K562 (cell line): ENCODE results near the gene TUT4. TPM values are rescaled to one million over a fixed set of nuclear protein-coding genes. Genes with fewer than 3 reads are reported as not detected.

ENCODE experiments used
- ATAC-seq: fragments of 200-7000 bp; cut with Tn5 transposase; 3 replicates; pipeline ENCODE4 v1.9.1; 2020; ENCODE audit warnings: moderate library complexity
- BruUV-seq: library from RNA; stranded (reverse); fragments of 400-500 nt; replicated peaks from 2 replicates; lab custom pipeline; 2021; lab: Mats Ljungman, UMichigan
- CTCF ChIA-PET: fragments of 300-600 bp; formaldehyde crosslinking; extraction: SDS; loops from one replicate; lab custom pipeline; 2021; ENCODE audit warnings: low intra/inter-chr PET ratio; lab: Yijun Ruan, JAX
- POLR2A ChIA-PET: fragments of 300-600, 350-650 bp; sonication (Branson Sonifier 250); formaldehyde crosslinking; extraction: SDS; loops from one replicate; lab custom pipeline; 2021; ENCODE audit warnings: antibody characterized with exemption, inconsistent platforms; lab: Yijun Ruan, JAX
- DNase-seq, 4 experiments: peaks; one replicate each; pipeline versions ENCODE4 v3.0.0 to v3.0.0-alpha.2; 2011 to 2018; ENCODE audit warnings: low spot score in 3 of 4, mixed read lengths in 3 of 4; ENCODE audit errors: extremely low read depth in 1 of 4
- FAIRE-seq: peaks from 2 replicates; lab custom pipeline; 2011; peaks lifted over from hg19 to GRCh38; lab: Jason Lieb, UNC
- H2AFZ ChIP-seq: 2 replicates; pipeline ENCODE4 v1.6.0; 2011; ENCODE audit warnings: low read depth, low read length, control low read depth, inconsistent platforms
- H3K27ac ChIP-seq: fragments of 200-600 bp; 3 replicates; pipeline ENCODE4 v1.8.0; 2011; ENCODE audit warnings: low read depth, mild to moderate bottlenecking, control low read depth, inconsistent platforms, low read length, moderate library complexity, mixed read lengths; ENCODE audit errors: extremely low read depth
- H3K27me3 ChIP-seq, 2 experiments: fragments of 300-600 bp in 1 of 2; 2 replicates in 1 of 2; 3 replicates in 1 of 2; pipeline versions ENCODE4 v1.6.0 to v1.8.0; 2011; ENCODE audit warnings: inconsistent platforms in 2 of 2, low read length in 2 of 2, mild to moderate bottlenecking in 1 of 2, mixed read lengths in 1 of 2, moderate library complexity in 1 of 2; ENCODE audit not compliant: control insufficient read depth in 2 of 2, insufficient read depth in 2 of 2
- H3K36me3 ChIP-seq: fragments of 300-600 bp; 3 replicates; pipeline ENCODE4 v1.8.0; 2011; ENCODE audit warnings: mild to moderate bottlenecking, low read length, inconsistent platforms; ENCODE audit not compliant: control insufficient read depth, insufficient read depth
- H3K4me1 ChIP-seq, 2 experiments: fragments of 200-600 bp in 1 of 2; replicated peaks in 1 of 2; 2 replicates in 1 of 2; 3 replicates in 1 of 2; pipeline versions ENCODE4 v1.5.1 to v1.8.0; 2011; ENCODE audit warnings: inconsistent platforms in 2 of 2, low read length in 2 of 2, mild to moderate bottlenecking in 1 of 2, mixed read lengths in 1 of 2, moderate library complexity in 1 of 2; ENCODE audit not compliant: control insufficient read depth in 2 of 2, insufficient read depth in 2 of 2
- H3K4me2 ChIP-seq: 2 replicates; pipeline ENCODE4 v1.6.1; 2011; ENCODE audit warnings: low read length, control low read depth, inconsistent platforms, mixed read lengths; ENCODE audit not compliant: insufficient read depth
- H3K4me3 ChIP-seq: fragments of 200-600 bp; sonication (generic), shearing (Covaris generic); 2 replicates; pipeline ENCODE4 v1.5.1; 2016; ENCODE audit warnings: control low read depth, inconsistent platforms
- H3K79me2 ChIP-seq: fragments of 200-600 bp; 3 replicates; pipeline ENCODE4 v1.8.0; 2011; ENCODE audit warnings: low read length, inconsistent platforms; ENCODE audit not compliant: control insufficient read depth, insufficient read depth
- H3K9ac ChIP-seq, 2 experiments: 2 replicates each; pipeline versions ENCODE4 v1.6.0 to v1.6.1; 2011; ENCODE audit warnings: low read depth in 2 of 2, low read length in 2 of 2, control low read depth in 1 of 2, inconsistent platforms in 1 of 2, mild to moderate bottlenecking in 1 of 2, mixed read lengths in 1 of 2; ENCODE audit not compliant: insufficient read depth in 1 of 2
- H3K9me1 ChIP-seq: one replicate; pipeline ENCODE4 v1.6.0; 2011; ENCODE audit warnings: inconsistent platforms, mild to moderate bottlenecking, low read length, moderate library complexity; ENCODE audit not compliant: control insufficient read depth, insufficient read depth
- H3K9me3 ChIP-seq: replicated peaks from 2 replicates; pipeline ENCODE4 v1.5.1; 2011; ENCODE audit warnings: low read depth, low read length, inconsistent platforms; ENCODE audit not compliant: control insufficient read depth, insufficient read depth
- H4K20me1 ChIP-seq: replicated peaks from 2 replicates; pipeline ENCODE4 v1.6.1; 2011; ENCODE audit warnings: low read length, inconsistent platforms, mixed read lengths; ENCODE audit not compliant: control insufficient read depth, insufficient read depth
- CHD1 ChIP-seq: fragments of 200-600 bp; sonication (generic); IDR thresholded peaks from one replicate; pipeline ENCODE4 v1.6.1; 2012; ENCODE audit warnings: mild to moderate bottlenecking, moderate library complexity, low read length, inconsistent platforms
- CREB1 ChIP-seq, 2 experiments: sonication (generic) in 1 of 2; formaldehyde crosslinking in 1 of 2; IDR thresholded peaks; 2 replicates each; pipeline versions ENCODE4 v1.6.1 to v1.8.0; 2012 to 2022; ENCODE audit warnings: inconsistent platforms in 1 of 2, mild to moderate bottlenecking in 1 of 2, missing genetic modification reagents in 1 of 2, moderate library complexity in 1 of 2
- DIDO1 ChIP-seq: fragments of 450-650 bp; IDR thresholded peaks from 2 replicates; pipeline ENCODE4 v1.6.1; 2016; ENCODE audit warnings: low read depth, missing biosample characterization, missing genetic modification characterization
- ELF1 ChIP-seq: fragments of 200-800 bp; sonication (Bioruptor generic); IDR thresholded peaks from 2 replicates; pipeline ENCODE4 v1.6.1; 2016; ENCODE audit warnings: missing genetic modification characterization, missing compliant biosample characterization
- GABPB1 ChIP-seq: sonication (generic); formaldehyde crosslinking; IDR thresholded peaks from 2 replicates; pipeline ENCODE4 v1.8.0; 2022; ENCODE audit warnings: mild to moderate bottlenecking, missing genetic modification reagents
- GATA2 ChIP-seq: sonication (generic); formaldehyde crosslinking; IDR thresholded peaks from 2 replicates; pipeline ENCODE4 v1.4.0; 2020; ENCODE audit warnings: mild to moderate bottlenecking, missing genetic modification reagents
- NBN ChIP-seq: fragments of 450-650 bp; IDR thresholded peaks from 2 replicates; pipeline ENCODE4 v1.6.1; 2016; ENCODE audit warnings: low read depth, mild to moderate bottlenecking
- PHF20 ChIP-seq: fragments of 450-650 bp; IDR thresholded peaks from 2 replicates; pipeline ENCODE4 v1.6.1; 2018; ENCODE audit not compliant: partially characterized antibody
- PHTF2 ChIP-seq: fragments of 250-450 bp; sonication (Bioruptor Pico); IDR thresholded peaks from 2 replicates; pipeline ENCODE4 v1.5.0; 2021; ENCODE audit warnings: mild to moderate bottlenecking
- WGBS: fragments of 100-300 bp; shearing (Covaris generic); methylation state at CpG from one replicate; pipeline ENCODE4 v1.1.6; 2016; ENCODE audit warnings: low coverage, mixed read lengths; ENCODE audit not compliant: insufficient coverage; ENCODE audit errors: missing lambda C conversion rate; 5-methylcytosine and 5-hydroxymethylcytosine counted together
- in situ Hi-C: fragments of 300-500 bp; cut with MboI; formaldehyde crosslinking; loops from 4 replicates; pipeline ENCODE4 v1.15.0; 2018; ENCODE audit warnings: inconsistent platforms, mixed read lengths
- intact Hi-C: fragments of 100-400 bp; cut with micrococcal nuclease; formaldehyde crosslinking; loops from 2 replicates; pipeline ENCODE4 v1.14.2; 2022
- polyA plus RNA-seq, 8 experiments: library from polyadenylated mRNA; depleted of rRNA in 4 of 8; stranded (reverse) in 5 of 8; unstranded in 3 of 8; fragments of >200 nt; fragmentation: Nextera tagmentation in 2 of 8; fragmentation: Illumina TruSeq in 1 of 8; extraction: Ambion mirVana in 2 of 8; extraction: Trizol in 1 of 8; gene quantifications; 2 replicates each; pipeline versions ENCODE4 v1.2.1 to v1.2.3, GENCODE V29; 2011 to 2014; ENCODE audit warnings: inconsistent platforms in 1 of 8, missing spikeins in 1 of 8
- total RNA-seq, 7 experiments: library from RNA; depleted of rRNA in 6 of 7; stranded (reverse); fragments of >200 nt in 6 of 7; fragmentation: Illumina TruSeq in 2 of 7; extraction: Trizol in 2 of 7; gene quantifications; 2 replicates each; pipeline versions ENCODE4 v1.2.1 to v1.2.3, GENCODE V29; 2011 to 2021; ENCODE audit warnings: low replicate concordance in 1 of 7
- TF ChIP-seq, protein P1 (sequence below), 2 experiments: fragments of 450-650 bp; IDR thresholded peaks; 2 replicates each; pipeline ENCODE4 v1.6.1; 2016
- TF ChIP-seq, protein P2 (sequence below), 2 experiments: fragments of 450-650 bp; IDR thresholded peaks; 2 replicates each; pipeline ENCODE4 v1.6.1; 2018; ENCODE audit warnings: mild to moderate bottlenecking in 2 of 2, low read depth in 1 of 2; ENCODE audit not compliant: partially characterized antibody in 2 of 2

TUT4 gene
- total and polyA plus RNA-seq, 9 of the 15 experiments (the other 6 are each of a cell fraction or from before 2014, with no cell fraction given) = 15.8 to 53.5 (median 36.7) TPM

DNA sequence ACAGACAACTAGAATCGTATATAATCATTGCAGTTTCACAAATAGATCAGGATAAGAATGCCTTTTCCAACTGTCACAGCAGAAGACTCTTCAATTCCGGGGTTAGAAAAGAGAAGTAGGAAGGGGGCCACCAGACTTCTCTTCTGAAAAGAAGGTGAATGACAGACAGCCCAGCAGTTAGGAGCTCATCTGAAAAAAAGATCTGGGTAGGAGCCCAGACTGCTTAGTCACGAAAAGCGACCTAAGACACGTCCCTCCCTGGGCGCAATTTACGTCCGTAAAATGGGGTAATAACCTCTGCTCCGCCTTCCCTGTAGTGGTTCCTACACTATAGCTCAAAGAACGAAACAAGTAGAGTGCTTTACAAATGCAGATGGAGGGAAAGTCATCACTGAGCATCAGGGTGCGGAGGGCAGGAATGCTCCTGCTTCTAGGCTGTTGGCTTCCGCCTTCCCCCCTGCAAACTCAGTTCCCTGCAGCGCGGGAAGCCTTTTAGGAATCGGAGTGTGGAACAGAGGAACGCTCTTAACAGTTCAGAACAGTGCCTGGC is 149.3 kb downstream of the TUT4 start (continued):
- TF ChIP-seq CHD1 = peak; percentile 98
- peak; percentile 59 for TF ChIP-seq PHF20
- TF ChIP-seq CREB1 (IDR thresholded peaks at IDR 0.05) = peak; percentile 94
- peak; percentile 81; the same call in 1 of the 2 replicates for TF ChIP-seq CREB1 (CRISPR knock-in tag; IDR thresholded peaks at IDR 0.05)

DNA sequence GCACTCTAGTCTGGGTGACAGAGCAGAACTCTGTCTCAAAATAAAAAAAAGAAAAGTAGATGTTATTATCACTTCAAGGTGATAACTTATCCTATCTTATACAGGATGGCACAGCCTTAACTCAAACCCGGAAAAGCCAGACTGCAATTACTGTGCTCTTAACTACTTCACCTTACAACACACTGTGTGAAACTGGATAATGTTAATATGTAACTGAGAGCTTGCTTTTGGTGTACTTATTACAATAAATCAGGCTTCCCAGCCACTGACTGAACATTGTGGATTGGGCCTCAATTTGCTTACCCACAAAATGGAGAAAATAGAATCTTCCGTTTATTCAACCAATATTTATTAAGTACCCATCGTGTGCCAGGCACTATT is 150.0 kb downstream of the TUT4 start:
- Histone ChIP-seq H3K9me1 (peaks cover 3% of the 10 kb centered on the region), H3K4me1 (peaks cover 12 to 27% of the 10 kb centered on the region in 2 experiments; a peak in 4 of 5 replicates), H3K4me2 (peak overlapping the region; percentile 98), H3K9me3 (no peaks in the 10 kb centered on the region), H3K27me3 (no peaks in the 10 kb centered on the region), H3K4me3 (peak overlapping the region; percentile 80), H4K20me1 (peaks cover 11% of the 10 kb centered on the region; the same call in 1 of the 2 replicates), H2AFZ (no peak overlapping the region; the same call in 1 of the 2 replicates), H3K27ac (peak overlapping the region; percentile 98), H3K36me3 (peaks cover 71% of the 10 kb centered on the region), H3K9ac (peak overlapping the region; percentile 84 to 99), H3K79me2 (peaks cover 87% of the 10 kb centered on the region)
- no peak for FAIRE-seq
- POLR2A ChIA-PET = interaction anchor here (1.8 to 5.7 kb wide), 2 partner anchors 9 to 284 kb away, joined by 20 to 45 read pairs; no protein-coding TSS in a partner anchor
- in situ Hi-C loops = loop anchor here (10.0 kb wide), 1 partner anchor 282 kb away; no protein-coding TSS in a partner anchor
- CTCF ChIA-PET = no interaction called here
- DNase-seq = no peak
- no peak for ATAC-seq
- WGBS = 2% methylated on average over 3 of the region's 3 CpGs
- BruUV-seq = no TSS peak
- intact Hi-C loops = loop anchor here (2.0 to 5.0 kb wide), 4 partner anchors 150 to 279 kb away; partner anchors contain the start of gene TUT4
- TF ChIP-seq ELF1 (tag) = no peak
- TF ChIP-seq GABPB1 (CRISPR knock-in tag) = 0 out of 2 replicates have a peak, but pooled peaks have one; percentile 9
- TF ChIP-seq, protein P1, sequence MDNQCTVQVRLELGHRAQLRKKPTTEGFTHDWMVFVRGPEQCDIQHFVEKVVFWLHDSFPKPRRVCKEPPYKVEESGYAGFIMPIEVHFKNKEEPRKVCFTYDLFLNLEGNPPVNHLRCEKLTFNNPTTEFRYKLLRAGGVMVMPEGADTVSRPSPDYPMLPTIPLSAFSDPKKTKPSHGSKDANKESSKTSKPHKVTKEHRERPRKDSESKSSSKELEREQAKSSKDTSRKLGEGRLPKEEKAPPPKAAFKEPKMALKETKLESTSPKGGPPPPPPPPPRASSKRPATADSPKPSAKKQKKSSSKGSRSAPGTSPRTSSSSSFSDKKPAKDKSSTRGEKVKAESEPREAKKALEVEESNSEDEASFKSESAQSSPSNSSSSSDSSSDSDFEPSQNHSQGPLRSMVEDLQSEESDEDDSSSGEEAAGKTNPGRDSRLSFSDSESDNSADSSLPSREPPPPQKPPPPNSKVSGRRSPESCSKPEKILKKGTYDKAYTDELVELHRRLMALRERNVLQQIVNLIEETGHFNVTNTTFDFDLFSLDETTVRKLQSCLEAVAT (IDR thresholded peaks at IDR 0.05) = no peak
- no peak for TF ChIP-seq GATA2 (CRISPR knock-in tag)
- no peak for TF ChIP-seq PHTF2 (CRISPR knock-in tag)
- TF ChIP-seq, protein P2, sequence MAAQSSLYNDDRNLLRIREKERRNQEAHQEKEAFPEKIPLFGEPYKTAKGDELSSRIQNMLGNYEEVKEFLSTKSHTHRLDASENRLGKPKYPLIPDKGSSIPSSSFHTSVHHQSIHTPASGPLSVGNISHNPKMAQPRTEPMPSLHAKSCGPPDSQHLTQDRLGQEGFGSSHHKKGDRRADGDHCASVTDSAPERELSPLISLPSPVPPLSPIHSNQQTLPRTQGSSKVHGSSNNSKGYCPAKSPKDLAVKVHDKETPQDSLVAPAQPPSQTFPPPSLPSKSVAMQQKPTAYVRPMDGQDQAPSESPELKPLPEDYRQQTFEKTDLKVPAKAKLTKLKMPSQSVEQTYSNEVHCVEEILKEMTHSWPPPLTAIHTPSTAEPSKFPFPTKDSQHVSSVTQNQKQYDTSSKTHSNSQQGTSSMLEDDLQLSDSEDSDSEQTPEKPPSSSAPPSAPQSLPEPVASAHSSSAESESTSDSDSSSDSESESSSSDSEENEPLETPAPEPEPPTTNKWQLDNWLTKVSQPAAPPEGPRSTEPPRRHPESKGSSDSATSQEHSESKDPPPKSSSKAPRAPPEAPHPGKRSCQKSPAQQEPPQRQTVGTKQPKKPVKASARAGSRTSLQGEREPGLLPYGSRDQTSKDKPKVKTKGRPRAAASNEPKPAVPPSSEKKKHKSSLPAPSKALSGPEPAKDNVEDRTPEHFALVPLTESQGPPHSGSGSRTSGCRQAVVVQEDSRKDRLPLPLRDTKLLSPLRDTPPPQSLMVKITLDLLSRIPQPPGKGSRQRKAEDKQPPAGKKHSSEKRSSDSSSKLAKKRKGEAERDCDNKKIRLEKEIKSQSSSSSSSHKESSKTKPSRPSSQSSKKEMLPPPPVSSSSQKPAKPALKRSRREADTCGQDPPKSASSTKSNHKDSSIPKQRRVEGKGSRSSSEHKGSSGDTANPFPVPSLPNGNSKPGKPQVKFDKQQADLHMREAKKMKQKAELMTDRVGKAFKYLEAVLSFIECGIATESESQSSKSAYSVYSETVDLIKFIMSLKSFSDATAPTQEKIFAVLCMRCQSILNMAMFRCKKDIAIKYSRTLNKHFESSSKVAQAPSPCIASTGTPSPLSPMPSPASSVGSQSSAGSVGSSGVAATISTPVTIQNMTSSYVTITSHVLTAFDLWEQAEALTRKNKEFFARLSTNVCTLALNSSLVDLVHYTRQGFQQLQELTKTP (IDR thresholded peaks at IDR 0.05; ENCODE audit: low read depth in 1 of 2, partially characterized antibody in 2 of 2) = peak in 1 of 2 experiments; percentile 32
- no peak for TF ChIP-seq DIDO1 (tag)
- TF ChIP-seq NBN = no peak
